OCI-LY1 (cell line): ENCODE results near the gene EVL.

ENCODE experiments used
- H2AFZ ChIP-seq: fragments of 200-600 bp; sonication (generic), shearing (Covaris generic); 2 replicates; pipeline ENCODE4 v1.6.0; 2014; ENCODE audit warnings: antibody characterized with exemption, mild to moderate bottlenecking, low read length
- H3F3A ChIP-seq: fragments of 200-600 bp; sonication (generic), shearing (Covaris generic); 2 replicates; pipeline ENCODE4 v1.6.0; 2014; ENCODE audit warnings: mild to moderate bottlenecking, antibody characterized with exemption, low read length, moderate library complexity; ENCODE audit not compliant: insufficient read depth
- H3K27ac ChIP-seq: fragments of 200-600 bp; sonication (generic); 2 replicates; pipeline ENCODE4 v1.5.1; 2014; ENCODE audit warnings: low read length, mixed run types, mild to moderate bottlenecking, low read depth; ENCODE audit not compliant: poor library complexity, severe bottlenecking
- H3K27me3 ChIP-seq: fragments of 200-600 bp; sonication (generic); 2 replicates; pipeline ENCODE4 v1.6.0; 2014; ENCODE audit warnings: antibody characterized with exemption, mild to moderate bottlenecking, low read length, moderate library complexity; ENCODE audit not compliant: insufficient read depth
- H3K36me3 ChIP-seq: fragments of 200-600 bp; sonication (generic); 2 replicates; pipeline ENCODE4 v1.6.1; 2014; ENCODE audit warnings: mild to moderate bottlenecking, antibody characterized with exemption, low read length, moderate library complexity, mixed read lengths; ENCODE audit not compliant: insufficient read depth
- H3K4me1 ChIP-seq: fragments of 200-600 bp; sonication (generic); 2 replicates; pipeline ENCODE4 v1.5.1; 2014; ENCODE audit warnings: mild to moderate bottlenecking, low read length, moderate library complexity; ENCODE audit not compliant: insufficient read depth, severe bottlenecking
- H3K4me2 ChIP-seq: fragments of 200-600 bp; sonication (generic), shearing (Covaris generic); 2 replicates; pipeline ENCODE4 v1.6.1; 2014; ENCODE audit warnings: low read length
- H3K4me3 ChIP-seq: fragments of 200-600 bp; sonication (generic); 2 replicates; pipeline ENCODE4 v1.5.1; 2014; ENCODE audit warnings: low read length, low read depth, mild to moderate bottlenecking, mixed read lengths; ENCODE audit not compliant: poor library complexity, severe bottlenecking
- H3K79me2 ChIP-seq: fragments of 200-600 bp; shearing (Covaris generic); 2 replicates; pipeline ENCODE4 v1.6.1; 2016; ENCODE audit warnings: mixed run types, low read length, mixed read lengths; ENCODE audit not compliant: insufficient read depth
- H3K9ac ChIP-seq: fragments of 200-600 bp; sonication (generic), shearing (Covaris generic); 2 replicates; pipeline ENCODE4 v1.6.1; 2014; ENCODE audit warnings: mild to moderate bottlenecking, low read length, mixed read lengths
- H3K9me2 ChIP-seq: fragments of 200-600 bp; sonication (generic), shearing (Covaris generic); 2 replicates; pipeline ENCODE4 v1.6.1; 2014; ENCODE audit warnings: low read depth, mild to moderate bottlenecking, low read length, mixed read lengths
- H3K9me3 ChIP-seq: fragments of 200-600 bp; shearing (Covaris generic); 2 replicates; pipeline ENCODE4 v1.6.1; 2014; ENCODE audit warnings: low read length, mixed read lengths
- H4K20me1 ChIP-seq: fragments of 200-600 bp; sonication (generic), shearing (Covaris generic); 2 replicates; pipeline ENCODE4 v1.6.0; 2016; ENCODE audit warnings: mild to moderate bottlenecking, low read length; ENCODE audit not compliant: insufficient read depth
- CTCF ChIP-seq: fragments of 200-600 bp; sonication (generic), shearing (Covaris generic); IDR thresholded peaks from 2 replicates; pipeline ENCODE4 v1.5.1; 2017; ENCODE audit warnings: mild to moderate bottlenecking, antibody characterized with exemption, low read length, moderate library complexity, mixed read lengths
- EZH2 ChIP-seq: fragments of 200-600 bp; sonication (generic), shearing (Covaris generic); IDR thresholded peaks from 2 replicates; pipeline ENCODE4 v1.8.0; 2017; ENCODE audit warnings: borderline replicate concordance, mixed run types, mild to moderate bottlenecking, antibody characterized with exemption, low read length, moderate library complexity, mixed read lengths

The EVL gene

GRCh38 chr14:100187247-100187833 lies 122.1 kb downstream of the EVL start:
- H3K4me3 ChIP-seq, result no peak overlapping the region
- H2AFZ ChIP-seq, result no peak overlapping the region
- no peaks in the 10 kb centered on the region for H3F3A ChIP-seq
- H3K4me1 ChIP-seq, result peaks cover 6% of the 10 kb centered on the region
- no peaks in the 10 kb centered on the region; the same call in 1 of the 2 replicates for H3K36me3 ChIP-seq
- no peak overlapping the region for H3K9ac ChIP-seq
- TF ChIP-seq EZH2, result no peak
- no peak for TF ChIP-seq CTCF
- no peaks in the 10 kb centered on the region for H4K20me1 ChIP-seq
- H3K4me2 ChIP-seq, result no peak overlapping the region
- H3K9me3 ChIP-seq, result no peaks in the 10 kb centered on the region
- H3K79me2 ChIP-seq, result no peaks in the 10 kb centered on the region
- no peak overlapping the region for H3K27ac ChIP-seq
- H3K9me2 ChIP-seq, result no peaks in the 10 kb centered on the region
- H3K27me3 ChIP-seq, result no peaks in the 10 kb centered on the region

- H2AFZ ChIP-seq, result no peak overlapping the region
- no peaks in the 10 kb centered on the region for H4K20me1 ChIP-seq
- H3K4me1 ChIP-seq, result peaks cover 15% of the 10 kb centered on the region
- no peaks in the 10 kb centered on the region for H3K27me3 ChIP-seq
- H3K79me2 ChIP-seq, result no peaks in the 10 kb centered on the region
- H3K36me3 ChIP-seq, result no peaks in the 10 kb centered on the region; the same call in 1 of the 2 replicates
- no peaks in the 10 kb centered on the region for H3K9me3 ChIP-seq
- no peaks in the 10 kb centered on the region for H3F3A ChIP-seq
- no peak overlapping the region for H3K4me2 ChIP-seq
- H3K9me2 ChIP-seq, result no peaks in the 10 kb centered on the region
- H3K27ac ChIP-seq, result no peak overlapping the region
- H3K9ac ChIP-seq, result no peak overlapping the region
- TF ChIP-seq EZH2, result no peak
- H3K4me3 ChIP-seq, result no peak overlapping the region
Observed at GRCh38 chr14:100188392-100189030, 123.3 kb downstream of the EVL start.

- H3K4me2 ChIP-seq, result no peak overlapping the region
- H2AFZ ChIP-seq, result no peak overlapping the region
- no peak overlapping the region for H3K4me3 ChIP-seq
- H4K20me1 ChIP-seq, result no peaks in the 10 kb centered on the region
- no peaks in the 10 kb centered on the region for H3K9me3 ChIP-seq
- no peaks in the 10 kb centered on the region for H3F3A ChIP-seq
- H3K79me2 ChIP-seq, result no peaks in the 10 kb centered on the region
- no peak for TF ChIP-seq CTCF
- TF ChIP-seq EZH2, result no peak
- no peaks in the 10 kb centered on the region for H3K27me3 ChIP-seq
- H3K36me3 ChIP-seq, result no peaks in the 10 kb centered on the region; the same call in 1 of the 2 replicates
- H3K27ac ChIP-seq, result no peak overlapping the region
- H3K9ac ChIP-seq, result no peak overlapping the region
- H3K9me2 ChIP-seq, result no peaks in the 10 kb centered on the region
- H3K4me1 ChIP-seq, result peaks cover 16% of the 10 kb centered on the region
Observed at GRCh38 chr14:100190126-100190525, 124.9 kb downstream of the EVL start.
